ENCODE measurements around the gene NUP153. TPM values are rescaled to one million over a fixed set of nuclear protein-coding genes. Genes with fewer than 3 reads are reported as not detected.

NUP153 gene
- total and polyA plus RNA-seq, 9 donors = 14.2 to 43.4 (median 33.4) TPM

DNA sequence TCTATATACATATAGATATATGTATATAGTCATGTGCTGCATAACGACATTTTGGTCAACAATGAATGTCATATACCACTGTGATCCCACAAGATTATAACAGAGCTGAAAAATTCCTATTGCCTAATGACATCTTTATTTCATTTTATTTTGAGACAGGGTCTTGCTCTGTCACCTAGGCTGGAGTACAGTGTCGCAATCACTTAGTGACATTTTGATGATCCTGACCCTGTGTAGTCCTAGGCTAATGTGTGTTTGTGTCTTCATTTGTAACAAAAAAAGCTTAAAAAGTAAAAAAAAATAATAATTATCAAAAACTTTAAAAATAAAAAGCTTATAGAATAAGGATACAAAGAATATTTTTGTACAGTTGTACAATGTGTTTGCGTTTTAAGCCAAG, 110.6 kb downstream of the NUP153 start:
- H3K4me1 ChIP-seq (ENCODE audit: insufficient read depth) = no peaks in the 10 kb centered on the region
- H3K4me3 ChIP-seq = no peak overlapping the region
- 94 to 95% (median 95%) methylated on average over 3 of the region's 3 CpGs for WGBS, 3 donors
- no peak for DNase-seq
- no peak for TF ChIP-seq POLR2A (IDR thresholded peaks at IDR 0.05)
- TF ChIP-seq EP300 (IDR thresholded peaks at IDR 0.05) = no peak
- TF ChIP-seq, protein P1, sequence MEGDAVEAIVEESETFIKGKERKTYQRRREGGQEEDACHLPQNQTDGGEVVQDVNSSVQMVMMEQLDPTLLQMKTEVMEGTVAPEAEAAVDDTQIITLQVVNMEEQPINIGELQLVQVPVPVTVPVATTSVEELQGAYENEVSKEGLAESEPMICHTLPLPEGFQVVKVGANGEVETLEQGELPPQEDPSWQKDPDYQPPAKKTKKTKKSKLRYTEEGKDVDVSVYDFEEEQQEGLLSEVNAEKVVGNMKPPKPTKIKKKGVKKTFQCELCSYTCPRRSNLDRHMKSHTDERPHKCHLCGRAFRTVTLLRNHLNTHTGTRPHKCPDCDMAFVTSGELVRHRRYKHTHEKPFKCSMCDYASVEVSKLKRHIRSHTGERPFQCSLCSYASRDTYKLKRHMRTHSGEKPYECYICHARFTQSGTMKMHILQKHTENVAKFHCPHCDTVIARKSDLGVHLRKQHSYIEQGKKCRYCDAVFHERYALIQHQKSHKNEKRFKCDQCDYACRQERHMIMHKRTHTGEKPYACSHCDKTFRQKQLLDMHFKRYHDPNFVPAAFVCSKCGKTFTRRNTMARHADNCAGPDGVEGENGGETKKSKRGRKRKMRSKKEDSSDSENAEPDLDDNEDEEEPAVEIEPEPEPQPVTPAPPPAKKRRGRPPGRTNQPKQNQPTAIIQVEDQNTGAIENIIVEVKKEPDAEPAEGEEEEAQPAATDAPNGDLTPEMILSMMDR (IDR thresholded peaks at IDR 0.05) = no peak
- no peak overlapping the region for H3K27ac ChIP-seq
- no peaks in the 10 kb centered on the region for H3K9me3 ChIP-seq
- intact Hi-C loops (cut with DNase I) = no loop called here
- H3K36me3 ChIP-seq = no peaks in the 10 kb centered on the region
- no peaks in the 10 kb centered on the region for H3K27me3 ChIP-seq

DNA sequence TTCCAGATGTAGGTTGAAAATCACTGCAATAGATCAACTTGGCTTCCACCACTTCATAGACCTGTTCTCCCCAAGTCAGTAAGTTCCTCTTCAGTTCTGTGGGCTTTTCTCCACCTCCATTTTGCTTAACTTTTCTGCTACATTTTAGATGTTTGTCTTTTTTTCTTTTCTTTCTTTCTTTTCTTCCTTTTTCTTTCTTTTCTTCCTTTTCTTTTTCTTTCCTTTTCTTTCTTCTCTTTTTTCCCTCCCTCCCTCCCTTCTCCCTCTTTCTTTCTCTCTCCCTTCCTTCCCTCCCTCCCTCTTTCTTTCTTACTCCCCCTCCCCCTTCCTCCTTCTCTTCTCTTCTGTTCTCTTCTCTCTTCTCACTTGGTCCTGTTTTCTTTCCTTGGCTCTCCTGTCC, 113.5 kb downstream of the NUP153 start:
- Histone ChIP-seq H3K9me3 (no peaks in the 10 kb centered on the region), H3K27me3 (no peaks in the 10 kb centered on the region), H3K27ac (no peak overlapping the region), H3K4me1 (ENCODE audit: insufficient read depth) (no peaks in the 10 kb centered on the region), H3K4me3 (no peak overlapping the region), H3K36me3 (no peaks in the 10 kb centered on the region)
- TF ChIP-seq EP300 (IDR thresholded peaks at IDR 0.05) = no peak
- TF ChIP-seq, protein P1 (IDR thresholded peaks at IDR 0.05) = no peak
- no peak for TF ChIP-seq POLR2A (IDR thresholded peaks at IDR 0.05)
- intact Hi-C loops (cut with DNase I) = no loop called here
- DNase-seq = no peak

DNA sequence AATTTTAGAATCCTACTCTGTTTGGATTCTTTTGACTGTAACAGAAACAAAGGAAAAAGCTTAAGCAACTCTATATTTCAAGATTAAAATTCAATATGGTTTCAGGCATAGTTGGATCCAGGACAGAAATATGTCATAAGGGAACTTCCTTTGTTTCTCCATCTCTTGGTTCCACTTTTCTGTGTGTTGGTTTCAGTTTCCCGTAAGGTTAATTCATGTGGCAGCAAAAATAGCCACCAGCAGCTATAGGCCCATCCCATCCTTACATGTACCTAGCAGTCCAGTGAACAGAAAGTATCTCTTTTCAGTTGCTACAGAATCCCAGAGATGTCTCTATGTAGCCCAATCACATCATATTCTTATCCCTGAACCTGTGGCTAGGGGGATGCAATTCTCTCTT, 115.4 kb downstream of the NUP153 start:
- Histone ChIP-seq H3K4me1 (ENCODE audit: insufficient read depth) (no peaks in the 10 kb centered on the region), H3K4me3 (no peak overlapping the region), H3K27ac (no peak overlapping the region), H3K27me3 (no peaks in the 10 kb centered on the region), H3K9me3 (no peaks in the 10 kb centered on the region), H3K36me3 (no peaks in the 10 kb centered on the region)
- intact Hi-C loops (cut with DNase I) = no loop called here
- 82 to 93% (median 93%) methylated on average over 1 of the region's 1 CpG for whole genome bisulfite sequencing, 3 donors
- DNase-seq = no peak
- TF ChIP-seq EP300 (IDR thresholded peaks at IDR 0.05) (no peak), POLR2A (IDR thresholded peaks at IDR 0.05) (no peak)
- TF ChIP-seq, protein P1 (IDR thresholded peaks at IDR 0.05) = no peak

DNA sequence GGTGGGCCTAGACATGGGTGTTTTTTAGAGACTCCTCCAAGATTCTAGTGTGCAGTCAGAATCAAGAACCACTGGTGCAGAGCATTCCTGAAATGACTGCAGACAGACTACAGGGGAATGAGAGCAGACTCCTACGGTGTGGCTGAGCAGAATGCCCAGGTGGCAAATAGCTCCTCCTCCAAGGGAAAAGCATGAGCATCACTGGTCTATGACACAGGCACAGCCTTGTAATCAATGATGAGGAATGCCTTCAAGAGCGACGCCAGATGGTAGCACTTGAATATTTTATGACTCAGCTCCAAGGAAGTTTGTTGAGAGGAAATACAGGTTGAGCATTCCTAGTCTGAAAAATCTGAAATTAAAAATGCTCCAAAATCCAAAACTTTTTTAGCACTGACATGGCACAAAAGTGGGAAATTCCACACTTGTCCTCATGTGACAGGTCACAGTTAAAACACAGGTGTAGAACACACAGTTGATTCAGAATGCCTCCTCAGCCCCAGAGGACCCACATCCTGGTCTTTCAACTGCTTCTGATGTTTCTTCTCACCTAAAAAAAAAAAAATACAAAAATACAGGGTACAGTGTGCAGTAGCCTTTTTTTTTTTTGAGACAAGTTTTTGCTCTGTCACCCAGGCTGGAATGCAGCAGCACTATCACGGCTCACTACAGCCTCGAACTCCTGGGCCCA, 117.2 kb downstream of the NUP153 start:
- 52 to 66% (median 53%) methylated on average over 5 of the region's 5 CpGs for WGBS, 3 donors

More for the DNA sequence above, 117.2 kb downstream of the NUP153 start:
- intact Hi-C loops (cut with DNase I) = loop anchor here (10.0 kb wide), 3 partner anchors 215 to 435 kb away; partner anchors contain the start of gene RBM24 (in 2 of the 4)
- H3K4me1 ChIP-seq (ENCODE audit: insufficient read depth) = no peaks in the 10 kb centered on the region
- no peaks in the 10 kb centered on the region for H3K27me3 ChIP-seq
- TF ChIP-seq EP300 (IDR thresholded peaks at IDR 0.05) (no peak), POLR2A (IDR thresholded peaks at IDR 0.05) (no peak)
- TF ChIP-seq, protein P1 (IDR thresholded peaks at IDR 0.05) = no peak
- no peak for DNase-seq
- no peak overlapping the region for H3K4me3 ChIP-seq
- no peaks in the 10 kb centered on the region for H3K36me3 ChIP-seq
- no peaks in the 10 kb centered on the region for H3K9me3 ChIP-seq
- H3K27ac ChIP-seq = no peak overlapping the region
